NCI-H1105 treated with DMSO at 0.1 percent for 48 hours (cell line): ENCODE data around the gene CLSTN2.
"Not testable (repeated sequence)": the region's sequence is repeated elsewhere in the genome, so short reads cannot be mapped to it uniquely, and the experiment has no call there.

Source experiments
- DNase-seq: peaks from one replicate; lab custom pipeline; 2025; lab: John Stamatoyannopoulos, UW

CLSTN2 gene

DNA sequence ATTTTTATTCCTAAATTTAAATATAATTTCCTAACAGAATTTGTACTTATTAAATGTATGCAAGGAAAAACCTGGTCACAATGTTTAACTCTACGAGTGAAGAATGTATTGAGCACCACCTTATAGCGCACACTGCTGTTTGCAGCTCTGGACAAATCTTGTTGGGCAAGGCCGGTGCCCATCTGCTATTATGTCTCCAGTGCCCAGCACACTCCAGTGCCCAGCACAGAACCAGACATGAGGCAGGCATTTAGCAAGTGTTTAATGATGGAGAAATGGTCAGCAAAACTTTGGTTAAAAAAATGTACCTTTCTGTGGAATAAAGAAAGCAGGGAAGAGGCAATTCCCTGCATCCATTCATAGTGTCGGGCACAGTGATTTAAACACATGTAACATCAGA, 488.2 kb downstream of the CLSTN2 start:
- DNase-seq: no peak

DNA sequence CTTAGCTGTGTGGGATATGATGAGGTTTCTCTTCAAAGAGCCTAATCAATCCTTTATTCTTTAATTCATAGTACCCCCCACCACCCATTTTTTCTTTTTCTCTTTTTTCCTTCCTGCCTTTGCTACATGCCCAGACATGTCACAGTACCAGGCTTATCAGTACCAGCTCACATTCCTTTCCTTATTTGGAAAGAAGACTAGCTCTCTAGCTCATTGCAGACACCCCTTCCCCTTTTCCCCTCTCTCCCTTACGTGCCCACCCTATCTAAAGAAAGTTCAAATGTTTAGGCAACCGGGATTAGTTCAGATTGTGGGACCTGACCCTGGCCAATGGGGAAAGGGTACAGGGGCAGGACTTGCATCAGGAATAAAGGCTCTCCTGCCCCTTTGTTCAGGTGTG, 488.6 kb downstream of the CLSTN2 start:
- not testable (repeated sequence) for DNase-seq

DNA sequence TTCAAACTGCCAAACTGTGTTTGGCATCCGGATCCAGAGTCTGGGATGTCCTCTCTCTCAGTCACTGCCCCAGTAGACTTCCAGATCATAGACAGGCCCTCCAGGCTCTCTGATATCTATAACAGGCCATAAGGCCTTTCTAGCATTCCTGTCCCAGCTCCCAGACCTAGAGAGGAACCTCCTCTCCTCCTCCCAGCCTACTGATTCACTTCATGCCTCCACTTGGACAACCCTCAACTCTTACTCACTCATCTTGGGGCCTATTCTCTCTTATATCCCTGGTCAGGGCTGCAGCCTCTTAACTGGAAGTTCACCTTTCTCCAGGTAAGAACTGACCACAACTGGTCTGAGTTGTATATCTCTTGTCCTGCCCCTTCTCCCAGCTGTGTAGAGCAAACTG, 489.2 kb downstream of the CLSTN2 start:
- no peak for DNase-seq

DNA sequence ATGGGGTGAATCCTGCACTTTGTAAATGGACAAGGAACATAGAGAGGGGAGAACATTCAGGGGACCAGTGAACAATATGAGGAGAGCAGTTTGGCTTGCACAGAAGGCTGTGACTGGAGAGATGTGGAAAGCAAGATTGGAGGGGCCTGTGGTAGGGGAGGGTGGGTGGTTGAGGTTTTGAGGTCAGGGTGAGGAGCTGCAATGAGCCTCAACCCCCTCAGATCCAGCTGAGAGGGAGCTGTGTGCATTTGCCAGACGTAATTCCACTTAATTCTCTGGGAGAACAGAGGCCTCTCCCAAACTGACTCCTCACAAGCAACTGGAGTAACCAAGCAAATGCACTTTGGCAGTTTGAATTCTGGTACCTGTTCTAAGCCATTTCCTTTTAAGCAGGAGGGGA, 489.7 kb downstream of the CLSTN2 start:
- no peak for DNase-seq

DNA sequence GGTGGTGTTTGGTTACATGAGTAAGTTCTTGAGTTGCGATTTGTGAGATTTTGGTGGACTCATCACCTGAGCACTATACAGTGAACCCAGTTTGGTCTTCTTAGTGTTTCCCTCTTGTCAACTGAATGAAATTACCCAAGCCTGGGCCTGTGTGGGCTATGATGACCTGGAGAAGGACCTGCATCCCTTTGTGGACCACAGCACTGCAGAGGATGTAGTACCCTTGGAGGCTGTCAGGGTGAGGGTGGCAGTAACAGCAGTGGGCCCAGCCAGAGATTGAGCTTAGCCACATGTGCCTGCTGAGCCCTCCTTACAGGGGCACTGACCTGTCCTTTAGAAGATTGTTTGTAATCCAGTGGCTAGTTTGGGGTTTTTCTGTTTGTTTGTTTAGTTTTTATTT, 492.8 kb downstream of the CLSTN2 start:
- no peak for DNase-seq

DNA sequence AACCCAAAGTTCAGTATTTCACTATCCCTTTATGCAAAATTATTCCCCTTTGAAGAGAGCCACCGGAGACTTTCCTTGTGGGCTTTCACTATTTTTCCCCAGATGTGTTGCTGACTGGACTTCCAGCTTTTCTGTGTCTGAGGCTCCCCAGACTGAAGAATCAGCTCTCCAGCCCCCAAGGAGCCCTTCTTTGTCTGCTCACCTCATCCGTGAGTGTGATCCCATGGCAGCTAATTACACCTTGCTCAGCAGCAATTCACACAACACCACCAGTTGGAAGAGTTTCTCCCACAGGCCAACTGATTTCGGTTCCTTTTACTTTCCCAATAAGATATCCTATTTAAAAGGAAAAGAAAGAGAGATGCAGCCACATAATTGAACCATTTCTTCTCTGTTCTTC, 493.4 kb downstream of the CLSTN2 start:
- DNase-seq: no peak

DNA sequence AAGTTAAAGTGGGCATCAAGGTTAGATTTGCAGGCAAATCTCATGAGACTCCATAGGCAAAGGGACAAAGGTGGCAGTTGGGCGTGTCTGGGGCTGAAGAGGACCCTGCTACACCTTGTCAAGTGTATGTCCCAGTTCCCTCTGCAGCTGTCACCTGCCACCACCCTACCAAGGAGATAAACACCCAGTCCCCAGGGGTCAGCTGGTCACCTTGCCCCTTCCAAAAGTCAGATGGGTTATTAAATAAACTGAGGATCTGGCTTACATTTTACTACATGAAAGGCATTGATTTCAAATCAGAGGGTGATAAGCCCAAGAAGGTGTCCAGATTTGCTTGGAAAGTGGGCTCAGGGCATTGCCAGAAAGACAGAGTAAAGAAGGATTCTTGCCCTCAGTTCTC, 494.8 kb downstream of the CLSTN2 start:
- DNase-seq: no peak

DNA sequence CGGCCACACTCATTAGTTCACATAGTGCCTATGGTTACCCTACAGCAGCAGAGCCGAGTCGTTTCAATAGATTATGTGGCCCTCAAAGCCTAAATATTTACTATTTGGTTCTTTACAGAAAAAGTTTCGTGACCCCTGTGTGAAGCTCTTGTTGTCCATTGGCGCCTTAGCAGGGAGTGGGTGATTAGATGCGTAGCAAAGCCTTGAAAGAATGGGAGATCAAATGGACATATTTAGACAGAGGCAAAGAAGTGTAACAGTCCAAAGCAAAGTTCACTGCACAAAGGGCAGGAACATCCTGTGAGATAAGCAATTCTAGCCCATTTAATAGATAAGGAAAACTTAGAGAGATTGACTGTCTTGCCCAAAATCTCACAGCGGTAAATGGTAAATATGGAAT, 495.5 kb downstream of the CLSTN2 start:
- DNase-seq: no peak

DNA sequence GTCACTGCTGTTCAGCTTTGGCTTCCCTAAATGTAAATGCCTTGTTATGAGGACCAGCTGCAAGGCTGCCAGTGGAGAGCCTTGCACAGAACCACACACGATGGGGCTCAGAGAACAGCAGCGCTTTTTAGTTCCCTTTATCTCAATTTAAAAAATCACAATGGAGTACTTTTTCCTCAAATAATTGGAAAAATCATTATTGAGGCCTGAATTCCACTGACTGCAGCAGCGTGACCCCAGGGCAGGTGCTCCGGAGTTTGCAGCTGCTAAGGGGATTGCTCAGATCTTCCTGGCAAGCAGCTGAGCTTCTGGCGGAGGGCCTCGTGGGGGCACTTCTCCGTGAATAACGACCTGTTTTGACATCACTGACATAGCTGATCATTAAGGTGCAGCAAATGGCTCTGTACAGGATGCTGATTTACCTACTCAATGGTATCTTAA, 497.3 kb downstream of the CLSTN2 start:
- peak; percentile 98 for DNase-seq

DNA sequence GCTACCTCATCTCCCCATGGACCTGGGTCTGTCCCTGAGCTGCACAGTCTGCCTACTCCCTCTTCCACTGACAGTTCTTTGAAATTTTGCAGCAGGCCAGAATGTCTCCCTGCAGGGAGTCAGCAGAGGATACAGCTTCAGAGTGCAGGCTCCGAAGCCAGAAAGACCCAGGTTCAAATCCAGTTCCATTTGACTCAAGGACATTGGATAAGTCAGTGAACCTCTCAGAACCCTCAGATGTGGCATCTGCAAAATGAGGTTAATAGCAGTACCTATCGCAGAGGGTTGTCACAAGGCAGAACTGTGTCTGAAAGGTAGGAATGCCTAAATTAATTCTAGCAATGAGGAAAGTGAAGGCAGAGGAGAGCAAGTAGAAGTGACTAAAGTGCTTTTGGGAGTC, 498.4 kb downstream of the CLSTN2 start:
- DNase-seq: no peak

DNA sequence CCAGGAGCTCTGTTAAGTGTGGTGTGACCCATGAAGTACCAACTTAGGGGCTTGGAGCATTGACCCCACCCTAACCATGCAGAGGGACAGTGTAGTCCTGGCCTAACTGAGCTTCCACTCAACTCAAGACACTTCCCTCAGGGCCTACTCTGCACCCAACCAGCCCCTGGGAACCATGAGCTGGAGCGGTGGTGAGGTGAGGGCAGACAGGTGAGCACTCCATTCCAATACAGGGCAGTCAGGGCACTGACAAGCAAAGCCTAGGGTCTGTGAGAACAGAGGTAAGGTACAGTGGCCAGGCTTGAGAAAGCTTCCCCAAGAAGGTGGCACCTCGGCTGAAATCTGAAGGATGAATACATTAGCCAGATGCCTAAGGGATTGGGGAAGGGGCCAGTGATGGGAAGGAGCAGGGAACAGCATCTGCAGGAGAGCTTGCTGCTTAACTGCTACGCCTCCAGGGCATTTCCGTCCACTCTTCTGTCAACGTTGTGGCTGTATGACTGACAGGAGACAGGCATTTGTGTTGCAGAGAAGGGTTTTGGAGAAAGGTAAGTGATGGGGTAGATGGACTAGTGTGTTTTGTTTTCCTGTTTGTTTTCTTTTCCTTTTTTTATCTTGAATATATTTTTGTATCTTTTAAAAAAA, 499.4 kb downstream of the CLSTN2 start:
- no peak for DNase-seq

DNA sequence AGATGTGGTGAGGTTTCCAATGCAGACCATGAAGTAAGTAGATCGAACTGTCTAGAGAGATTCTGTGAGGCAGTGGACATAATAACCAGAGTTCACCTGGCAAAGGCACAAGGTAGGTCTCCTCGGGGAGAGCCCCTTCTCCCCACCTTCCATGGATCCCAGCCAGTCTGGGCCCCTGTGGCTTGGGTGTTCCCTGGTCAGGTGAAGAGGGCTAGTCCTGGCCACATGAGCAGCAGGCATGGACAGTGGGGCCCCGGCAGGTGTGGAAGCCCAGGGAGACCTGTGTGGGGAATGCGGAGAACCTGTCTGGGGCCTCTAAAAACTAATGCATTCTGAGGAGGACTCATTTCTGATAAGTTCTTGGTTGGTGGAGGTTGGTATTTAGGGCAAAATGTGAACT, 501.4 kb downstream of the CLSTN2 start:
- DNase-seq: no peak

DNA sequence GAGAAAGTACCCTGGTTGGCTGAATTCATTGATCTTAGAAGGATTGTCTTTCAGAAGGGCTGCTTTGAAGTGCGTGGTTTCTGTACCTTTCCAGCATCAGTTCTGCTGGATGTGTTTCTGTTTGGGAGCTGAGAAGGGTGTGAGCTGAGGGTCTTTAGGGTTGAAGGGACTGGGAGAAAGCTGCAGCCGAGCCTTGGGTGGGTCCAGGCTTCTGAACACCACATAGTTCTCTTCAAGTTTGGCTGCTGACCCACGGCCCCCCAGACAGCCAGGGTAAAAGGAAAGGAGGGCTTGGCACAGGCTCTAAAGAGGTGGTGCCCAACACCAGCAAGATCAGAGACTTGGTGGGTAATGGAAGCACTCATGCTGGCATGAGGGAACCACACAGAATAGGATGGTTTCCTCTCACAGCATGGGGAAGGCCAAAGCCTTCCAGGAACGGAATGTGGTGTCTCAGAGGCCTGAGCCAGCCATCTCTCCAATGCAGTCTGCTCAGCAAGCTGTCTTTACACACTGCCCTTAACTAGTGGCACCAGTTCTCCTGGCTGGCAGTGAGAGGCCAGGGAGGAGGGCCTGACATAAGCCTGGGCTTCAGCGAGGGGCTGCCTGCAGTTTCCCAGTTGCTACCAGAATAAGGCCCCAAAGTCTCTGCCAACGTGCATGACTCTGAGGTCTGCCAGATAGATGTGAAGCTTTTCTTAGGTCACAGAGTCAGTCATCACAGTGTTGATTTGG, 503.9 kb downstream of the CLSTN2 start:
- DNase-seq: no peak

DNA sequence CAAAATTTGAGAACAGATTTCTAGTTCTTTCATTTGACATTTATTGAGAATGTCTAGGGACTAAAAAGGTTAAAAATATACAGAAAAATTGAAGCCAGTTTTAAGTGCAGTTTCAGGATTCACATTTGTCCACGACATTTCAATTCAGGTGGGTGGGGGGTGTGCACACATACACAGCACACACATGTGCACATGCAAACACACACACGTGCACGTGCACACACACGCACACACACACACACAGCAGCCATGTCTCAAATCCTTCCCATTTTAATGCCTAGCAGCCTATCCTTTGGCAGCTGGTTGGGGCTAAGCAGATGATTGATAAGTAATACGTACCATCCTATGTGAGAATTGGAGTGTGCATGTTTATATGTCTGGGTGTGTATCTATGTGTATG, 504.5 kb downstream of the CLSTN2 start:
- no peak for DNase-seq

DNA sequence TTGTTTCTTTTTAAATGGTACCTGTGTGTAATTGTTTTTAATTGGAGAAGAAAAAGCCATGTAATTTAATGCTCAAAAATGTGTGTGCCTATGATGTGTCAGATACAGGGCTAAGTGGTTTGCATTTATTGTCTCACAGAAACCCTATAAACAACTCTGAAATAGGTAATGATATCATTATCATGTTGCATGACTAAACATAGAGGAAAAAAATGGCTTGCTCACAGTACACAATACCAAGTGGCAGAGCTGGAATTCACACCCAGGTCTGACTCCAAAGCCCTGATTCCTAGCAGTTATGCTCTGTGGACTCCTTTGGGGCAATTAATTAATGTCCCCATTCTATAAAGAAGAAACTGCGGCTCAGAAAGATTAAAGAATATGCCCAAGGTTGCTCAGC, 505.5 kb downstream of the CLSTN2 start:
- no peak for DNase-seq

DNA sequence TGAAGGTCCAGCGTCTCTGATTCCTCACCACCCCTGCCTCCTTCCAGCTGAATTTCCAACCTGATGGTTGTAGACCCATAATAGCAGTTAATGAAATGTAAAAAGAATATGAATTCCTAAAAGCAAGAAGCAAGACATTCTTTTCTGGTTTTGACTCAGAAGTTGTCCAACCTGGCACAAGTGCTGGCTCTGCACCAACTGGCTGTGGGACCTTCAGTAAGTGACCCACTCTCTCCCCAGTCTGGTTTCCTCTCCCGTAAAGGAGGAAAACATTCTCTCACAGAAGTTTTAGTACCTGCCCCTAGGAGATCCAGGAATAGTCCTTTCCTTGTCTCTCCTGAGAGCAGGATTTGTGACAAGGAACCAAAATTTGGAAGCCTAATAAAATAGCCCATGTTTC, 506.0 kb downstream of the CLSTN2 start:
- DNase-seq: no peak

DNA sequence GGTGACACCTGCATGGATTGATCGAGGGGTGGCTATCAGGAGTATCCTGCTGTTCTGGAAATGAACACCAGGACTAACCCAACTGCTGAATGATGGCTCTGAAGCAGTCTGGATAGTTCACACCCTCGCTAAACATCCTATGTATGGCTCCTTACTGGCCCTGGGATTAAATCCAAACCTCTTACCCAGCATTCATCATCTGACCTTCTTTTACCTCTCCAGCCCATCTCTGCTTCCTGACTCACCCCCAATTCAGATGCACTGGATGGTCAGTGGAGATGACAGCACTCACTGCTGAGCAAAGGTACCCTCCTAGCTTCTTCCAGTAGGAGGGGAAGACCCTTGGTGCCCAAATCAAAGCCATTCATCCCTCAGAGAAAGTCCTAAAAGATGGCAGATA, 507.6 kb downstream of the CLSTN2 start:
- DNase-seq: no peak

DNA sequence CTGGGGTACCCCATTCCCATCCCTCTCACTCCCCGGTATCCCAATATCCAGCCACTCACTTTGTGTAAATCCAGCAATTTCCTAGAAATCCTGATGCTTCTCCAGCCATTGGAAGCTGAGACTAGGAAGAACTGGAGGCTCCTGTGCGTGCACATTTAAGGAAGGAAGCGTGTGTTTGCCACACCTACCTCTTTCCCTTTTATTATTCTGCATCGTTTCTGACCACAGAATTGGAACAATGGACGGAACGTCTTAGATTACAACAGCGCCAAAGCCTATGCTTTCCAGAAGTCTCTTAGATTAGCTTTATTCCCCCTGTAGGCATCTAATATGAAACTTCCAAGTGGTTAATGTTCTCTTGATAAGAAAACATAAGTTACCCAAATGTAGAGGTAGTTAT, 508.1 kb downstream of the CLSTN2 start:
- no peak for DNase-seq

DNA sequence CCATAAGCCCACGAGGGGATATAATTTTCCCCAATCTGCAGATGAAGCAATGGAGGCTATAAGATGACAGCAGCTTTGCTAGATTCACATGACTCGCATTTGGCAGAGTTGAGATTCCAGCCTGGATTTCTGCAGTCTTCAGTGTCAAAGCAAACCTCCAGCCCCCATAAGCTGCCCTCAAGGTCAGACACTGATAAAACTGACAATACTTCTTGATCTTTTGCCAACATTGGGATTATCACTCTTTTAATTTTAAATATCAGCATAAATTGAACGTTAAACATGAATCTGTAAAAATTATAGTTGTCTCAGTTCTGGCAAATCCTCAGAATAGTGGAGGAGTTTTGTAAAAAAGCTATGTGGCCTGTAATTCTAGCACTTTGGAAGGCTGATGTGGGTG, 508.8 kb downstream of the CLSTN2 start:
- DNase-seq: no peak

DNA sequence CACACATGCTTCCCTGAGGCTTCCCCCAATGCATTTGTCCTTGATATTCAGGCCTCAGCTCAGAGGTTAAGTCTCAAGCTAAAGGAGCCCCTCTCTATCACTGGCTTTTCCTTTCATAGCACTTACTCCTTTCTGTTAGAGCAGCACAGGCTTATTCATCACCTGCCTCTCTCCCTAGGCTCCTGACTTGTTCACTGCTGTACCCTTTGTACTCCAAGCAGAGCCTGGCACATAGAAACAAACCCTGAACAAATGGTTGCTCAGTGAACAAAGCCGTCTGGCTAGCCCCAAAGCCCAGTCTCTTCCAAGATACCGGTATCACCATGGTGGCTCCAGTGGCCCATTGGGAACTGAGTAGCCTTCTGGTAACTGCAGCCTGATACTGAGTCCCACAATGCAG, 511.7 kb downstream of the CLSTN2 start:
- DNase-seq: no peak

DNA sequence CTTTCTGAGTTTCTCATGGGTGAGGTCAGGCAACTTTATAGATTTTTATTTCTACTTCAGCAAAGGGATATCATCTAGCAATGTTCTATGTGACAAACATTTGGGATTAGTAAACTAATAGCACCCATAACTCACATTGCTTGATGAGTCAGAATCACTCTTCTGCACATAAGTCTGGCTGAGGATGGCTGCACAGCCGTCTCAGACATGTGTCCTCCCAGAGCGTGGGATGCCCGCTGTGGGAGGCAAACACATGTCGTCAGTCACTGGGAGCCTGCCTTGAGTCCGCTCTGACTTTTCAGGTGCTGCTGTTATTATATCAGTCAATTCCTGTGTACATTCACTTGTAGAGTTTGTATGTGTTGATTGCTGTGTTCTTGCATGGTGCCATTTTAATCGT, 512.2 kb downstream of the CLSTN2 start:
- no peak for DNase-seq

DNA sequence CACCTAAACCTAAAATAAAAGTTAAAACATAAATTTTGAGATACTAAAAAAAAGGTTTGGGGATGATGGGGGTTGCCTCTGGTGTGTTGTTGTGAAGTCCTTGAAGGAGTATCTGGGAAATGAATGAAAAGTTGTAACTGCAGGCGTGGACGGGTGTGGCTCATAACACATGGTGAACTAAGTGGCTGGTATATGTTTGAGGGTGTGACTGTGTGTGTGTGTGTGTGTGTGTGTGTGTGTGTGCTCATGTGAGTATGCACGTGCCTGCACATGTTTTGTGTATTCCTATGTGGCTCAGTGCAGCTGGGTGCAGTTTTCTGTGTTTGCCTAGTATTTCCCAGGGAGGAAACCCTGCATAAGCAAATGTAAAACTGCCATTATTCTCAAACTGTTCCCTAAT, 513.0 kb downstream of the CLSTN2 start:
- no peak for DNase-seq

DNA sequence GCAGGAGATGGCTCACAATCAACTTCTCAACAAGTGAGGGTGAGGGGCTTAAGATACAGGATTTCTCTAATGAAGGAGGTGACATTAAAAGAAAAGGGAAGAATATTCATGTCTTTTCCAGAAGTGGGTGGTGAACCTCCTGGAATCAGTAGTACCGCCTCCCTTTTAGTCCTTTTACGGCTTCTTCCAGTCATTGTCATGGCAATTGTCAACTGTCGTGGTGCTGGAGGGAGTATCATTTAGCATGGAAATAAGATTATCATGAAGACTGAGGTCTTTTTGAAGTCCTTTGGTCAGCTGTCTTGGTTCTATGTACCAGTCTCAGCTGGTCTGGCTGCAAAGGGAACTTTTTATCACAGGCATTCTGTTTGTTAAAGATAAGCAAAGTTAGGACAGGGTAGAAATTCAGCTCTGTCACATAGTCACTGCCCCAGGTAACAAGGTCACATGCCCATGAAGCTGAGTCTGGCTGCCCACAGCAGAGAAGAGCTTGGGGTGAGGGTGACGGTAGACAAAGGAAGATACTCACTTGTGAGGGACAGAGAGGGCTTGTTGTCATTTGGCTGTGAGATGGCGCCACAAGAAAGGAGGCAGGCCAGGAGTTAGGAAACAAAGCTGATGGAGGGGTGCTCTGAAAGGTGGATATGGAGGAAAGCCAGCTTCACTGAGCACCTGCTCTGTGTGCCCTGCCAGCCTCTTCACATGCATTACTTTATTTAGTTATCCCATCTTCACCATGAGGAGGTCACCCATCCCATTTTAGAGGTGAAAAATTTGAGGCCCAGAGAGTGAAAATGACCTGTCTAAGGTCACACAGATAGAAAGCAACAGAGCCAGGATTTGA, 514.6 kb downstream of the CLSTN2 start:
- DNase-seq: no peak
